GM18499 (cell line): ENCODE results near the gene LAG3.
"Not testable (repeated sequence)": the region's sequence is repeated elsewhere in the genome, so short reads cannot be mapped to it uniquely, and the experiment has no call there.

ENCODE experiments used
- ATAC-seq: cut with Tn5 transposase; IDR thresholded peaks from one replicate; pipeline ENCODE4 v1.9.1; 2021; ENCODE audit warnings: moderate number of reproducible peaks; ENCODE audit not compliant: insufficient read depth, unreplicated experiment

Gene LAG3

DNA sequence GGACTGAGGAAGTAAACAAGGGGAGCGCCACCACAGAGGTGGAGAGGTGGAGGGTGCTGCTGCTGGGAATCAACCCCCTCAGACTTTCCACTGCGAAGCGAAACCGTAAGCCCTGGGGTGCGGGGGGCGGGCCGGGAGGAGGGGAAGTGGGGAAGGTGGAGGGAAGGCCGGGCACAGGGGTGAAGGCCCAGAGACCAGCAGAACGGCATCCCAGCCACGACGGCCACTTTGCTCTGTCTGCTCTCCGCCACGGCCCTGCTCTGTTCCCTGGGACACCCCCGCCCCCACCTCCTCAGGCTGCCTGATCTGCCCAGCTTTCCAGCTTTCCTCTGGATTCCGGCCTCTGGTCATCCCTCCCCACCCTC lies at the start of gene LAG3:
LAG3 (plus strand) TSS at position 190 of the 365 bp plus-strand sequence. CDS start 333 bp downstream, outside the sequence.
- ATAC-seq: no peak

DNA sequence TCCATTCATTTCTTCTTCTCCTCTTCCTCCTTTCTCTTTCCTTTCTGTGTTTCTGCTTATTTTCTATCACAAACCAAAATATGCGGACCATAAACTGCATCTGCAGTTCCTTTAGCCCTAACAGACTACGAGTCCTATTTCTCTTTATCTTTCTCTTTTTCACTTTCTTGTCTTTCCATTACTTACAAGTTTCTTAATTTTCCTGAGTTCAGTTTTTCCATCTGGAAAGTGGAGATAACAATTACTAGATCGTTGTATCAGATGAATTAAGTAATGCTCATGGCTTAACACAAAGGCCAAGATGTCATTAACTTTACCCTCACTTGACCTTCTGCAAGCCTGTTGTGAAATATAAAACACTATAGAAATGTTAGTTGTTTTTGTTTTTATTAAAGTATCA lies 49.5 kb upstream of the LAG3 start:
- no peak for ATAC-seq

DNA sequence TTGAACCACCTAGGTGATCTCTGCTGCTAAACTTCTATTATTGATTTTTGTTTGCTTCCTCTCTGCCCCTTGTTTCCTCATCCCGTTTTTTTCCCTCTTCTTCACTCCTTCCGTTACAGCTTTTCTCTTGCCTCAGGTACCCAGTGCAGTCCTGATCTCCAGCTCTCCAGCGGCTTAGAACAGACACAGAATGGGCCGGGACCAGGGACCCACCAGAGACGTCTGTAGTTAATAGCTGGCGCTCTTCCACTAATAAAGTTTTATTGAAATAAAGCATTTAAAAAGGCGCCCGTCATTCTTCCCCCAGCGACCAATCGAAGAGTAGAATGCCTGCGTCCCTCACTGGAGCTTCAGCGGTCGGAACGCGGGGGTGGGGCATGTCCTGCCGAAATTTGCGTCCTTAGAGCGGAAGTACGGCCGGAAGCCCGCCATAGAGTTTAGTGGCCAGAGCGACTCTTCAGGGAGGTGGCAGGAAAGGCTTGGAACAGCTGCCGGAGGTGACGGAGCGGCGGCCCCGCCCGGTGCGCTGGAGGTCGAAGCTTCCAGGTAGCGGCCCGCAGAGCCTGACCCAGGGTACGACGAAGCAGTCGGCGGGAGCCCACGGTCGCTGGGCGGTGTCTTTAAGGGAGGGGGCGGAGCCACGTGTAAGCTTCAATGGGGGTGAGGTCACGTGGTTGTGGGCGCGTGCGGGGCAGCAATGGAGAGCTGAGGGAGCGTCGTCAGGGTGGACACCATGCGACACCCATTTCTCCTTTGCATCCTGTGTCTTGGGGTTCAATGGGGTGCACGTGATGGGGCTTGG lies 48.5 kb upstream of the LAG3 start, which contains the start of gene COPS7A:
COPS7A (plus strand) TSS at position 440 of the 802 bp plus-strand sequence. CDS start 611 bp downstream, outside the sequence.
- ATAC-seq: peak; percentile 87

DNA sequence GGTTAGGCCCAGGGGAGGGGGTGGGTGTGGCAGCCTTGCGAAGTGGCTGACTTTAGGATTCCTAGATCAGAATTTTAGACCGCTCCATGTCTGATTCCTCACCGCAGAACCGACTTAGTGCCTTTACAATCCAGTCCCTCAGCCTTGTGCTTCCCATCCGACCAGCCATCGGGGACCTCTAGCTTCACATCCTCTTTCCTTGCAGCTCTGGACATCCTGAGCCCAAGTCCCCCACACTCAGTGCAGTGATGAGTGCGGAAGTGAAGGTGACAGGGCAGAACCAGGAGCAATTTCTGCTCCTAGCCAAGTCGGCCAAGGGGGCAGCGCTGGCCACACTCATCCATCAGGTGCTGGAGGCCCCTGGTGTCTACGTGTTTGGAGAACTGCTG lies 47.9 kb upstream of the LAG3 start:
- peak; percentile 6 for ATAC-seq

DNA sequence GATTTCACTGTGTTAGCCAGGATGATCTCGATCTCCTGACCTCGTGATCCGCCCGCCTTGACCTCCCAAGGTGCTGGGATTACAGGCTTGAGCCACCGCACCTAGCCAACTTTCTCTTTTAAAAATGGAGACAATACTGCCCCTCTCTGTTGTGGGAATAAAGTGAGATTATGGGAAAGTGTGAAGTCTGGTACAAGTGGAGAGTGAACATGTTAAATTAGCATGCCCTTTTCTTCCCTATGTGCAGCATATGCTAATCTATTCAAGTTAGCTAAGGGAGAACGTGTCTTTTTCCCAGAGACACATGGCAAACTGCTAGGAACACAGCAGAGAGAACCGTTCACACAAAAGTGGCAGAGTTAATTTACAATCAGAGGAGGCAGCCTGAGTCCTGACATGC lies 47.0 kb upstream of the LAG3 start:
- no peak for ATAC-seq

DNA sequence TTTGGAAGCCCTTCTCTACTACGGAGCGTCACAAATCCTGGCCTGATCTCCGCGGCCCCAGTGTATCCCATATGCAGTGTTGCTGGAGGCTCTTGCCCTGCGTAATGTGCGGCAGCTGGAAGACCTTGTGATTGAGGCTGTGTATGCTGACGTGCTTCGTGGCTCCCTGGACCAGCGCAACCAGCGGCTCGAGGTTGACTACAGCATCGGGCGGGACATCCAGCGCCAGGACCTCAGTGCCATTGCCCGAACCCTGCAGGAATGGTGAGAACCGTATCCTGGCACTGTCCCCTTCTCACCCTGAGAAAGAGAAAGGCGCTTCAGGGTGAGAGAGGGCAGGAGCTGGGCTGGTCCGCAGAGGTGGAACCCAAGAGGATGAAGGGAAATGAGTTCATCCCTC lies 43.1 kb upstream of the LAG3 start:
- no peak for ATAC-seq

DNA sequence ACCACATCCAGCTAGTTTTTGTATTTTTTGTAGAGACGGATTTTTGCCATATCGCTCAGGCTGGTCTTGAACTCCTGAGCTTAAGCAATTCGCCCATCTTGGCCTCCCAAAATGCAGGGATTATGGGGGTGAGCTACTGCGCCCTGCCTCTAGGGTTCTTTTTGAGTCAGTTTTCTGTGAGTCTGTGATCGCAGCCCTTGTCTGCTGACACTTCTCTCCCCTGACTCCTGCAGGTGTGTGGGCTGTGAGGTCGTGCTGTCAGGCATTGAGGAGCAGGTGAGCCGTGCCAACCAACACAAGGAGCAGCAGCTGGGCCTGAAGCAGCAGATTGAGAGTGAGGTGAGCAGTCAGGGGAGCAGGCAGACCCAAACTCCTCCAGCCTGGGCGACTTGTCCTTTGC lies 42.2 kb upstream of the LAG3 start:
- ATAC-seq: no peak

DNA sequence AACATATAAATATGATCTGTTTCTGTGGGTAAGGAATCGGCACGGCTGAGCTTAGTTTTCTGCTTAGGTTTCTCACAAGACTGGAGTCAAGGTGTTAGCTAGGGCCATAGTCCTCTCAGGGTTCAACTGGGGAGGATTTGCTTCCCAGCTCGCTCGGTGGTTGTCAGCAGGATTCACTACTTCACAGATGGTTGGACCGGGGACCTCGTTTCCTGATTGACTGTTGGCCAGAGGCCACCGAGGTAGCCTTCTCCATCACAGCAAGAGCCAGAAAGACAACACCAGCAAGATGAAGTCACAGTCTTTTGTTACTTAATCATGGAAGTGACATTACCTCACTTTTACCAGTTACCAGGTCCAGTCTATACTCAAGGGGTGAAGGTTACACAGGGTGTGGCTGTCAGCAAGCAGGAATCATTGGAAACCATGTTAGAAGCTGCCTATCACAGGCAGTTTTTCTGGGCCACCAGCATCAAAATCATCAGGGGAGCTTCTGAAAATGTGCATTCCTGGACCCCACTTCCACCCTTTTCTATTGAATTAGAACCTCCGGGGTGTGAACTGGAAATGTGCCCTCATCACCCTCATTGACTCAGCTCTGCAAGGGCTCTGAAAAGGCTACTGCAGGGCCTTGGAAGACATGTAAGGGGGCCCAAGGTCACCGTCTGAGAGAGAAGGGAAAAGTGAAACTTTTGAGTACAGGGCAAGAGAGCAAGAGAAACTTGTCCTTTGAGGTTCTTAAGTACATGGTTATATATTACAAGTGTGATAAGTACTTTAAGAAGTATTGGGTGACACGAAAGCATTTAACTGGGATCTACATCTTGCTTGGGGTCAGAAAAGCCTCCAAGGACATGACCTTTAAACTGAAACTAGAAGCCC lies 37.6 kb upstream of the LAG3 start:
- ATAC-seq: no peak

DNA sequence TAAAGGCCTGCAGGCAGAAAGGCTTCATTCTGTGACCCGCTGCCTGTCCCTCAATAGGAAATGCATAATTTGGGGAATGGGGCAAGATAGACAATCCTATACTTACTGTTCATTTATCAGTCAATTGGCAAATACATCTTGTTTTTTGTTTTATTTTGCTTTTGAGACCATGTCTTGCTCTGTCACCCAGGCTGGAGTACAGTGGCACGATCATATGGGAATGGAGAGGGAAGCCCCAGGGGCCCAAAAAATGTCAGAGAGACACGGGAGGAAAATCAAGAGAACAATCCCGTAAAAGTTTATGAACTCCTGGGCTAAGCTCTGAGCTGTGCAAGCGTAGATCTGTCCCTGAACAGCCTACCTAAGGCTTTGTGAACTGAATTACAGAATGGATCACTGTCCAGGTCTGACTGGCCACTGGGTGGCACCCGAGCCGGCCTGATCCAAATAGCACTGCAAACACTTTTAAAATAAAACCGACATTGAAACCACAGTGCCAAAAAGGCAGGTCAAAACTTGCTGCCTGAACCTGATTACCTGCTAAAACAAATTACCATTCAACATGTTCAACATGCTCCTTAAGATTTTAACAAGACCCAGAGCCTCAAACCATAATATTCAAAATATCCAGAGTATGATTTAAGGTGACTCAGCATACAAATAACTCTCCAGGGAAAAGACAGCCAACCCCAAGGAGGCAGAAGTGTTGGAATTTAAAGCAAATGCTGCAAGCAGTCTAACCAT lies 36.7 kb upstream of the LAG3 start:
- no peak for ATAC-seq

DNA sequence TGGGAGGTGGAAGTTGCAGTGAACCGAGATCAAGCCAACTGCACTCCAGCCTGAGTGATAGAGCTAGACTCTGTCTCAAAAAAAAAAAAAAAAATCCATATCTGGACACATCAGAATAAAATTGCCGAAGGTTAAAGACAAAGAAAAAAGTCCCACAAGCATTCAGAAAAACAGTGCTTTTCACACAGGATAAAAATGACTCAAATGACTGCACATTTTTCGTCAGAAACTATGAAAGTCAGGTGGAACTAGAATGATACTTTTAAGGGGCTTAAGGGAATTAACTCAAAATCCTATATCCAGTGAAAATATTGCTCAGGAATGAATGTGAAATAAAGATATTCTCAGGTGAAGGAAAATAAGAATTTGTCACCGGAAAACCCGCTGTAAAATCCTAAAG lies 35.6 kb upstream of the LAG3 start:
- ATAC-seq: no peak

DNA sequence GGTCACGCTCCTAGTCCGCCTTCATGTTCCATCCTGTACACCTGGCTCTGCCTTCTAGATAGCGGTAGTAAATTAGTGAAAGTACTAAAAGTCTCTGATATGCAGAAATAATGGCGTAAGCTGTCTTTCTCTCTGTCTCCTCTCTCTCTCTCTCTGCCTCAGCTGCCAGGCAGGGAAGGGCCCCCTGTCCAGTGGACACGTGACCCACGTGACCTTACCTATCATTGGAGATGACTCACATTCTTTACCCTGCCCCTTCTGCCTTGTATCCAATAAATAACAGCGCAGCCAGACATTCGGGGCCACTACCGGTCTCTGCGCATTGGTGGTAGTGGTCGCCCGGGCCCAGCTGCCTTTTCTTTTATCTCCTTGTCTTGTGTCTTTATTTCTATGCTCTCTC lies 30.2 kb upstream of the LAG3 start:
- ATAC-seq: not testable (repeated sequence)

DNA sequence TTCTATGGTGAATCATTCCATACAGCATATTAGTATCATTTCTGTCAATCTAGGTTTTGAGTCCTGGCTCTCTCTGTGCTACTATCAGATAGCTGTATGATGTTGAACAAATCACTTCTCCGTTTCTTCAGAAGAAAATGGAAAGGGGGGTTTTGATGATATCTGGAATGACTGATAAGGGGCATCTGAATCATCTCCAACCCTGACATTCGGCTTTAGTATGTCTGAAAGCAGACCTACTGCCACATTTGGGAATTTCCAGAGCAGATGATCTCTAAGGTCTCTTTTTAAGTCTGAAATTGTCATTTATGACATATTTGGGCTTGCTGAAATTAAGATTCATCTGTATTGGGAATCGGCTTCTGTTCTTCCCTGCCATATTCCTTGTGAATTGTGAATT lies 29.5 kb upstream of the LAG3 start:
- no peak for ATAC-seq

DNA sequence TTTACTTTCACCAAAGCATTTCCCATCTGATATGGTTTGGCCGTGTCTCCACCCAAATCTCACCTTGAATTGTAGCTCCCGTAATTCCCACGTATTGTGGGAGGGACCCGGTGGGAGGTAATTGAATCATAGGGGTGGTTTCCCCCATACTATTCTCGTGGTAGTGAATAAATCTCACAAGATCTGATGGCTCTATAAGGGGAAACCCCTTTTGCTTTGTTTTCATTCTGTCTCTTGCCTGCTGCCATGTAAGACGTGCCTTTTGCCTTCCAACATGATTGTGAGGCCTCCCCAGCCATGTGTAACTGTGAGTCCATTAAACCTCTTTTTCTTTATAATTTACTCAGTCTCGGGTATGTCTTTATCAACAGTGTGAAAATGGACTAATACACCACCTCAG lies 29.0 kb upstream of the LAG3 start:
- ATAC-seq: not testable (repeated sequence)

DNA sequence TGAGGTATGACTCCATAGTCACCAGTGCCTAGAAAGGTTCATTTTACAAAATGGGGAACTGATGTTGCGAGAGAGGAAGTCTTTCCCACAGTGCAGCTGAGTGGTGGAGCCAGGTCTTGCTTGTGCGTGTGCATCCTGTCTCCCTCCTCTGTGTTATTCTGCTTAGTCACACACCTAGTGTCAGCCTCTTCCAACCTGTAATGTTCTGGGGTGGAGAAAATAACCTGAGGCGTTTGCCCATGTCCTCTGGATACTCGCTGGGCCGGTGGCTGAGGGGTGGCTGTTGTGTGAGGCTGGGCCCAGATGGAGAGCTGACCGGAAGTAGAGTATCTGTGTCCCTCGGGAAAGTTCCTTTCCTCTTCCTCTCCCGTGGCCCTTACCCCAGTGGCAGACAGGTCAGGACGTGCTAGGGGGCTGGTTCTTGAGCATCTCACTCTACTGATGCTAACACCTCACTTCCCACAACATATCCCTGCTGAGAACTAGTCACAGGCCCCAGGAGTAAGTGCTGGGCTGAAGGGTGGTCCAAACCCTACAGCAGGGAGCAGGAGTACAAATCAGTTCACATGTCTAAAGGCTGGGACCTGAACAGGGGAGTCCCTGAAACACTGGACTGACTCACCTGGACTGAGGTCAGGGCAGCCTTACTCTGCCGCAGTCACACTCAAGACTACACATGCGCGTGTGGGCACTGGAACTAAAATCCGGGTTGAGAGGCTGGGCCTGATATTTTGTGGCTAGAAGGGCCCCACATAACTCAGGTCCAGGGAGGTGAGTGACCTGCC lies 26.4 kb upstream of the LAG3 start:
- no peak for ATAC-seq

DNA sequence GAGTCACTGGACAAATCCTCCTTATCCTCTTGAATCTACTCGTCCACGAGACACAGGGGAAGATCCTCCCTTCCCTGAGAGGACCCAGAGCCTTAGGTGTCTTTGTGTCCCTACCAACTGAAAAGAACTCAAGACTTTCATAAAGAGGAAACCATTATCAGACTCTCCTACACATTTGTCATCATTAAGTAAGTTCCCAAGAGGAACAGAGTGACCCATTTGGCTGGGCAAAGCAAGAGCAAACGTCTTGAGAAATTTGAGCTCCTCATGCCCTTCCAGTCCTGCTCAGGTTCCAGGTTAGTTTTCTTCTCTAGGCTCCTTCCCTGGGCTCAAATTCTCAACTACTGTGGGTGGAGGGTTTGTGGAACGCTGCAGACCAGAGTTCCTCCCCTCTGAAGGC lies 25.1 kb upstream of the LAG3 start:
- ATAC-seq: no peak

DNA sequence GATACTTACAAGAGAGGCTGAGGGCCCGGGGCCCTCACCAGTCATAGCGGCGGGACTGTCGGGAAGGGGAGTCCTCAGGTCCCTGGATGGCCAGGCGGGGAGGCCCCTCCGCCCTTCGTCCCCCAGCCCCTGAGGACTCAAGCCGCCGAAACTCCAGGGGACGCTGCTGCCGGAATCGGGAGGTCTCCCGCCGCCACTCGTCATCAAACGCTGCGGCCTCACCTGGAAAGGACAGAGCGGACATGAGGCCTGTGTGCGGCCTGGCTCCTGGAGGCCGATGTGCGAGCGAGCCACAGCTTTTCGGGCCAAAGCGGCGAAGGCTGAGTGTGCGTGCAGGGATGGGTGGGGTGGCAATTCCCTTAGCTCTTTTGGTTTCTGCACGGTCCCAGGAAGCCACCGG lies 23.6 kb upstream of the LAG3 start:
- no peak for ATAC-seq

DNA sequence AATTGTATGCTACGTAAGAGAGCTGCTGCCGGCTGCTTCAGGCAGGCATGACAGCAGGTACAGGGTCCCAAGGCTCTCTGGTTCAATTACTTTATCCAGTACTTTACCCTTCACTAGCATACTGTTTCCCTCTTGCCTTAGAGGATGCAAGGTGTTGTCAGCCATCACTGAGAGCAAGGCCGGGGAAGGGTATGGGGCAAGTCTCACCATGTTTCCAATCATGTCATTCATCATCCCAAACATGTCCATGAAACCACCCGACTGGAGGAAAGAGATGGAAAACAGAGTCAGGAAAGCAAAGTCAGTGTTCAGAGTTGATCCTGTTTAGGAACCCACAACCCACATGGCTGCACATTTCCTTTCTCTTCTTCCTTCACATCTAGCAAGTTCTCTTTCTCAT lies 21.8 kb upstream of the LAG3 start:
- ATAC-seq: no peak

DNA sequence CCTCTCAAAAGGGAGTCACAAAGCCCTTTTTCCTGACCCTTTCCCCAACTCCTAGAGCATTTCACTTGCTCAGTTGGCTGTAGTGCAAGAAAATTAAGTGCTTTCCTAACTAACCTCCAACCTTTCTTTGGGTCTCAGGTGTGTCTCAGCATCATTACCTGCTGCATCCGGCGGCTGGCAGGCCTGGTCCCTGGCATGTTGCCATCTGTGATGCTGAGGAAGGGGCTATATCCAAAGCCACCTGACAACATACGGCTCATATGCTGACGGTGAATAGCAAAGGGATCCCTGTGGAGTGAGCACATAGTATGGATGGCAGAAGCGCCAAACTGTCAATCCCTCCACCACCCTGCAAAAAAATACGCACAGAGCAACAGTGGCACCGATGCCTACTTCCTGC lies 20.6 kb upstream of the LAG3 start:
- ATAC-seq: no peak

DNA sequence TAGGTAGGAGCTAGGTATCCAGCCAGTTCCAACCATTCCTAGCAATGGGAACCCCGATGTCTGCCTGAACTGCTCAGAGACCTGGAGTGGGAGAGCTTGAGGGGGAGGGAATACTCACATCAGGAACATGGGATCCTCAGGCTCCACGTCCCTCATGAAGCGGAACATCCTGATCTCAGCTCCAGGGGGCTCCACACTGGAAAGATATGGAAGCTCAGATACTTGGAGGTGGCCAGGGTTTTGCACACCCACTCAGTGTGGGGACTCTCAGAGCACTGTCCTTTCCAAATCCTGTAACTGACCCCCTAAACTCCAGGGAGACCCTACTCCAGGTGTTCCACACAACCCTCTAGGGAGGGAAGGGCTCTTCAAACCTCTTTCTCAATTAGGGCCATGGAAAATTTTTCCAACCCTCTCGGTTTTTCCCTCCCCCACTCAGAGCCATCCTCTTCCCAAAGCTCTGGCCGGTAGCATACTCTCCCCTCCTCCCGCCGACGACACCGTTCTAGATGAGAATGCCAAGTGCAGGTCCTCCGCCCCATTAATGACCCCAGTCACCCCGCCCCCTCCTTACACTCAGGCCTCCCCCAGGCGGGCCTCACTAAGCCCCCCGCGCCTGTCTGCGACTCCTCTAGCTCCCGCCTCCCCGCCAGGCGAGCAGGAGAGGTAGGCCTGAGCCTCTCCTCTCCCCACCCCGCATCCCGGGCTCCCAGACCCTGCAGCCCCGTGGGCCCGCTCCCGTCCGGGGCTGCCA lies 20.0 kb upstream of the LAG3 start:
- no peak for ATAC-seq
